Measurements from ENCODE around the gene ADGRG7.

ADGRG7 gene

DNA sequence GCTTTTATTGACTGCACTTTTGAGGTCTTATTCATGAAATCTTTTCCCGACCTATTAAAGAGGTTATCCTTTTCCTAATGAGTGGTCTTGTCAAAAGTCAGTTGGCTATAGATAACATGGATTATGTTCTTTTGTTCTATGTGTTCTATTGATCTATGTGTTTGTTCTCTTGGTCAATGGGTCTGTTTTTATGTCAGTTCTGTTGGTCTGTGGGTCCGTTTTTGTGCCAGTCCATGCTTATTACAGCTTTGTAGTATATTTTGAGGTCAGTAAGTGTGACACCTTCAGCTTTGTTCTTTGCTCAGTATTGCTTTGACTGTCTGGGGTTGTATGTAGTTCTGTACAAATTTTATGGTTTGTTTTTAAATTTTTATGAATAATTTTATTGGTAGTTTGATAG lies 107.7 kb downstream of the ADGRG7 start:
- DNase-seq (ENCODE audit: extremely low read depth, low read depth) = no peak
- H3K4me3 ChIP-seq (replicated peaks; ENCODE audit: low read depth, low read length) = no peak overlapping the region
- TF ChIP-seq, protein P1, sequence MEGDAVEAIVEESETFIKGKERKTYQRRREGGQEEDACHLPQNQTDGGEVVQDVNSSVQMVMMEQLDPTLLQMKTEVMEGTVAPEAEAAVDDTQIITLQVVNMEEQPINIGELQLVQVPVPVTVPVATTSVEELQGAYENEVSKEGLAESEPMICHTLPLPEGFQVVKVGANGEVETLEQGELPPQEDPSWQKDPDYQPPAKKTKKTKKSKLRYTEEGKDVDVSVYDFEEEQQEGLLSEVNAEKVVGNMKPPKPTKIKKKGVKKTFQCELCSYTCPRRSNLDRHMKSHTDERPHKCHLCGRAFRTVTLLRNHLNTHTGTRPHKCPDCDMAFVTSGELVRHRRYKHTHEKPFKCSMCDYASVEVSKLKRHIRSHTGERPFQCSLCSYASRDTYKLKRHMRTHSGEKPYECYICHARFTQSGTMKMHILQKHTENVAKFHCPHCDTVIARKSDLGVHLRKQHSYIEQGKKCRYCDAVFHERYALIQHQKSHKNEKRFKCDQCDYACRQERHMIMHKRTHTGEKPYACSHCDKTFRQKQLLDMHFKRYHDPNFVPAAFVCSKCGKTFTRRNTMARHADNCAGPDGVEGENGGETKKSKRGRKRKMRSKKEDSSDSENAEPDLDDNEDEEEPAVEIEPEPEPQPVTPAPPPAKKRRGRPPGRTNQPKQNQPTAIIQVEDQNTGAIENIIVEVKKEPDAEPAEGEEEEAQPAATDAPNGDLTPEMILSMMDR (IDR thresholded peaks at IDR 0.05; ENCODE audit: low read depth, low read length, missing control alignments) = no peak

DNA sequence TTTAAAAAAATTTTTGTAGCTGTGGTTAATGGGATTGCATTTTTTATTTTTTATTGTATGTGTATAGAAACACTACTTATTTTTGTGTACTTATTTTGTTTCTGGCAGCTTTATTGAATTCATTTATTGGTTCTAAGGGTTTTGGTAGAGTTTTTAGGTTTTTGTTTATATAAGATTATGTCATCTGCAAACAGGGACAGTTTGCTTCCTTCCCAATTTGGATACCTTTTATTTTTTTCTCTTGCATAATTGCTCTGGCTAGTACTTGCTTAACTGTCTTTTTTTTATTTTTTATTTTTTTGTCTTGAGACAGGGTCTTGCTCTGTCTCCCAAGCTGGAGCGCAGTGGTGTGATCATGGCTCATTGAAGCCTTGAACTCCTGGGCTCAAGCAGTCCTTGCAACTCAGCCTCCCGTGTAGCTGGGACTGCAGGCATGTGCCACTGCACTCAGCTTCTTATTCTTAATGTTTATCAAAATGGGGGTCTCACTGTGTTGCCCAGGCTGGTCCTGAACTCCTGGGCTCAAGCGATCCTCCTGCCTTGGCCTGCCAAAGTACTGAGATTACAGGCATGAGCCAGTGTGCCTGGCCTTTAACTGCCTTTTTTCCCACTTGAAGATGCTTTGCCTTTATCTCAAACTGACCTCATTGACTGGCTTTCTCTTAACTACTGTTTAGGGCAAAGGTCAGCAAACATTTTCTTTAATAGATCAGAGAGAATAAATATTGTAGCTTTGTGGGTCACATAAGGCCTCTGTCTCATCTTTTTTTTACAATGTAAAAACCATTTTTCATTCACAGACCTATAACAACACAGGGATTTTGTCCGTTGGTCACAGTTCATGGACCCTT lies 108.5 kb downstream of the ADGRG7 start:
- TF ChIP-seq, protein P1 (IDR thresholded peaks at IDR 0.05; ENCODE audit: low read depth, low read length, missing control alignments) = no peak

DNA sequence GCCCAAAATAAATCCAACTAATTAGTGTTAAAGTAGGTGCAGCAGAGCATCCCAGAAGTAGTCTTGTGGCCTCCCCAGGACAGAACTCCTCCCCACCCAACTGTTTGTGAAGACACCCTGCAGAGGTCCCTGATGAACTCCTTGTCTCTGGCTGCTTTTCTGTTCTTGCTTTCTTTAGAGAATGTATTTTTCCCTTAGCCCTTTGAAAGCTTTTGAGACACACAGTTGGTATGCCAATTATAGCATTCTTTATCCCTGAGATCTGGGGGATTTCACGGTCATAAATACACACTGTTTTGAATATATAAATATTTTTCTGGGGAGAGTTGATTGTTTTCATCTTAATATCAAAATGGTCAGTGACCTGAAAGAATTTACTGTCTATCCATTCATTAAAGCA lies 109.7 kb downstream of the ADGRG7 start:
- no peak for DNase-seq (ENCODE audit: extremely low read depth, low read depth)
- TF ChIP-seq, protein P1 (IDR thresholded peaks at IDR 0.05; ENCODE audit: low read depth, low read length, missing control alignments) = no peak
- no peak overlapping the region for H3K4me3 ChIP-seq (replicated peaks; ENCODE audit: low read depth, low read length)

More for the DNA sequence above, 108.5 kb downstream of the ADGRG7 start:
- H3K4me3 ChIP-seq (replicated peaks; ENCODE audit: low read depth, low read length) = no peak overlapping the region
- DNase-seq (ENCODE audit: extremely low read depth, low read depth) = no peak

DNA sequence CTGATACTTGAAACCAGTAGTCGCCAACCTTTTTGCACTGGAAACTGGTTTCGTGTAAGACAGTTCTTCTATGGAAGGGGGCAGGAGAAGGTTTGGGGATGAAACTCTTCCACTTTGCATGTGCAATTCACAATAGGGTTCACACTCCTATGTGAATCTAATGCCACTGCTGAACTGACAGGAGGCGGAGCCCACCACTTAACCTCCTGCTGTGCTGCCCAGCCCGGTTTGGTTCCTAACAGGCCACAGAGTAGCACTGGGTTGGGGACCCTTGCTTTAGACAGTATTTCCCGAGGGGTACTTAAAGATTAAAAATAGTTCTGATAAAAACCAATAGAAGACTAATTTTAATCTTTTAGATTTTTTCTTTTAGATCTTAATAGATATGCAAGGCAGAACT lies 111.0 kb downstream of the ADGRG7 start:
- TF ChIP-seq, protein P1 (IDR thresholded peaks at IDR 0.05; ENCODE audit: low read depth, low read length, missing control alignments) = no peak
- DNase-seq (ENCODE audit: extremely low read depth, low read depth) = no peak
- no peak overlapping the region for H3K4me3 ChIP-seq (replicated peaks; ENCODE audit: low read depth, low read length)

DNA sequence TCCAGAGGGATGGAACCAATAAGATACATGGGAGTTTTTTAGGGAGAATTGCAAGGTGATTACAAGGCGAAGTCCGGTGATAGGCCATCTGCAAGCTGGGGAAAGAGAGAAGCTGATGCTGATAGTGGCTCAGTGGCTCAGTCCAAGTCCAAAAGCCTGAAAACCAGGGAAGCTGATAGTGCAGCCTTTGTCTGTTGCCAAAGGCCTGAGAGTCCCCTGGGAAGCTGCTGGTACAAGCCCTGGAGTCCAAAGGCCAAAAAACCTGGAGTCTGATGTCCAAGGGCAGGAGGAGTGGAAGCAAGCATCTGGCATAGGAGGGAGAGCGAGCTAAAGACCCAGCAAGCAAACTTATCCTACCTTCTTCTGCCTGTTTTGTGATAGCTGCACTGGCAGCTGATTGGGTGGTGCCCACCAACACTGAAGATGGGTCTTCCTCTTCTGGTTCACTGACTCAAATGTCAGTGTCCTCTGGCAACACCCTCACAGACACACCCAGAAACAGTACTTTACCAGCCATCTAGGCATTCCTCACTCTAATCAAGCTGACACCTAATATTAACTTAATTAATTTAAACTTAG lies 116.6 kb downstream of the ADGRG7 start:
- TF ChIP-seq, protein P1 (IDR thresholded peaks at IDR 0.05; ENCODE audit: low read depth, low read length, missing control alignments) = no peak
- DNase-seq (ENCODE audit: extremely low read depth, low read depth) = no peak
- no peak overlapping the region for H3K4me3 ChIP-seq (replicated peaks; ENCODE audit: low read depth, low read length)

DNA sequence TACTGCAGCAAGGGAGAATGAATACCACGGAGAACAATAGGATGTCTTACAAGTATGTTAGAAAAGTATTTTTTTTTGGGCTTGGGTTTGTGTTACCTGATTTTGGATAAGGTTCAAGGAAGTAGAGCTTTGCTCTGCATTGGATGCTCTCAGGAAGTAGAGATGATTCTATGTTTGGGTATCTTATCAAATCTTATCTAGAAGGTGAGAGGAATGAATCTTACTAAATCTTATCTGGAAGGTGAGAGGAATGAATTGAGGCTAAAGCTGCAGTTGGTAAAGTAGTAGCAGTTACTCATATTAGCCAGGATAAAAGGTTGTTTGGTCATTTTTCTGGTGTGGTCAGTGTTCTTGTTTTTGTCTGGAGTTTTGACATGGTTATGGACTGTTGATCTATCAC lies 117.3 kb downstream of the ADGRG7 start:
- H3K4me3 ChIP-seq (replicated peaks; ENCODE audit: low read depth, low read length) = no peak overlapping the region
- TF ChIP-seq, protein P1 (IDR thresholded peaks at IDR 0.05; ENCODE audit: low read depth, low read length, missing control alignments) = no peak
- no peak for DNase-seq (ENCODE audit: extremely low read depth, low read depth)

Data from HFF-Myc (cell line).